Stomach (tissue), 9 donors: ENCODE measurements around the gene PPP1R14B. TPM values are rescaled to one million over a fixed set of nuclear protein-coding genes. Genes with fewer than 3 reads are reported as not detected.

Experiments
- DNase-seq, 2 donors: peaks; one replicate each; pipeline versions ENCODE4 v3.0.0 to v3.0.0-alpha.2; 2013 to 2019
- H3K27ac ChIP-seq, 5 donors: fragments of 200-600 bp in 4 of 5; sonication (generic) in 4 of 5; one replicate each; pipeline ENCODE4 v1.5.1; 2013 to 2019; ENCODE audit warnings: mild to moderate bottlenecking in 1 of 5, moderate library complexity in 1 of 5
- H3K27me3 ChIP-seq, 3 donors: fragments of 200-600 bp; sonication (generic); one replicate each; pipeline ENCODE4 v1.5.1; 2017 to 2019; ENCODE audit warnings: mixed run types in 1 of 3
- H3K36me3 ChIP-seq, 4 donors: fragments of 200-600 bp; sonication (generic); 1 replicate in 3 of 4; 2 replicates in 1 of 4; pipeline ENCODE4 v1.5.1; 2016 to 2019
- H3K4me1 ChIP-seq, 4 donors: fragments of 200-600 bp; sonication (generic); one replicate each; pipeline ENCODE4 v1.5.1; 2016 to 2019
- H3K4me3 ChIP-seq, 4 donors: fragments of 200-600 bp; sonication (generic) in 3 of 4; one replicate each; pipeline ENCODE4 v1.5.1; 2016 to 2019; ENCODE audit warnings: mild to moderate bottlenecking in 1 of 4
- H3K9me3 ChIP-seq, 4 donors: fragments of 200-600 bp; sonication (generic); one replicate each; pipeline ENCODE4 v1.5.1; 2016 to 2019
- CTCF ChIP-seq, 7 experiments: fragments of 450-650 bp in 4 of 7; fragments of 200-600 bp in 3 of 7; sonication (generic) in 3 of 7; IDR thresholded peaks; one replicate each; pipeline ENCODE4 v1.5.1; 2016 to 2019; ENCODE audit warnings: antibody characterized with exemption in 7 of 7, control low read depth in 2 of 7, mild to moderate bottlenecking in 1 of 7
- EP300 ChIP-seq: sonication (generic); formaldehyde crosslinking; IDR thresholded peaks from one replicate; pipeline ENCODE4 v1.6.1; 2017; ENCODE audit warnings: antibody characterized with exemption
- POLR2A ChIP-seq, 4 donors: fragments of 450-650 bp; IDR thresholded peaks; one replicate each; pipeline ENCODE4 v1.6.1; 2016; ENCODE audit warnings: antibody characterized with exemption in 4 of 4, control low read depth in 2 of 4, mild to moderate bottlenecking in 1 of 4, moderate library complexity in 1 of 4
- POLR2AphosphoS5 ChIP-seq, 3 donors: sonication (generic); formaldehyde crosslinking; IDR thresholded peaks; one replicate each; pipeline ENCODE4 v1.6.1; 2016; ENCODE audit warnings: antibody characterized with exemption in 3 of 3
- WGBS, 5 donors: extraction: QIAGEN DNeasy Blood & Tissue Kit in 3 of 5; methylation state at CpG; one replicate each; pipeline versions ENCODE4 v1.1.5 to v1.1.7; 2013 to 2018; 5-methylcytosine and 5-hydroxymethylcytosine counted together
- intact Hi-C: fragments of 100-400 bp; cut with DNase I; formaldehyde crosslinking; loops from one replicate; pipeline ENCODE4 v1.15.1; 2023; ENCODE audit warnings: low total_unique reads
- polyA plus RNA-seq, 3 donors: library from polyadenylated mRNA; stranded (reverse); fragments of 200-250 nt; gene quantifications; one replicate each; pipeline ENCODE4 v1.2.3, GENCODE V29; 2013
- total RNA-seq, 5 donors: library from RNA; depleted of rRNA; stranded (reverse); fragments of >200 nt; gene quantifications; one replicate each; pipeline versions ENCODE4 v1.1.0 to v1.2.3, GENCODE V29; 2014 to 2016
- donor health status: healthy with polysubstance abuse.
- donor health status: Bipolar disorder and iron deficiency.
- donor health status: healthy.

PPP1R14B gene
- total and polyA plus RNA-seq, 8 donors = 39.3 to 234 (median 77.6) TPM

GRCh38 chr11:64235437-64236161, 11.1 kb downstream of the PPP1R14B start:
- peaks cover 16 to 30% (median 21%) of the 10 kb centered on the region in 4 donors for H3K36me3 ChIP-seq
- intact Hi-C loops = no loop called here
- H3K4me1 ChIP-seq = peaks cover 64 to 93% (median 91%) of the 10 kb centered on the region in 4 donors
- H3K27me3 ChIP-seq = no peaks in the 10 kb centered on the region
- no peak for TF ChIP-seq POLR2AphosphoS5 (IDR thresholded peaks at IDR 0.05)
- no peak for TF ChIP-seq POLR2A (IDR thresholded peaks at IDR 0.05)
- TF ChIP-seq CTCF (IDR thresholded peaks at IDR 0.05) = no peak
- no peak for TF ChIP-seq EP300
- H3K9me3 ChIP-seq = no peaks in the 10 kb centered on the region
- H3K4me3 ChIP-seq = peak overlapping the region; percentile 75 to 88 (median 83)
- WGBS, 5 donors = 60 to 77% (median 71%) methylated on average over 10 to 12 of the region's 12 CpGs
- peak overlapping the region; percentile 83 to 92 (median 91) for H3K27ac ChIP-seq
- DNase-seq = no peak

GRCh38 chr11:64234647-64235379, 11.9 kb downstream of the PPP1R14B start:
- intact Hi-C loops = no loop called here
- Histone ChIP-seq H3K4me1 (peaks cover 58 to 88% (median 85%) of the 10 kb centered on the region in 4 donors), H3K36me3 (peaks cover 16 to 30% (median 21%) of the 10 kb centered on the region in 4 donors), H3K27ac (peak overlapping the region; percentile 83 to 92 (median 91)), H3K9me3 (no peaks in the 10 kb centered on the region), H3K4me3 (peak overlapping the region; percentile 75 to 88 (median 83)), H3K27me3 (no peaks in the 10 kb centered on the region)
- DNase-seq = peak; percentile 60 to 86
- WGBS, 5 donors = 1 to 17% (median 2%) methylated on average over 1 to 80 of the region's 80 CpGs
- TF ChIP-seq POLR2A (IDR thresholded peaks at IDR 0.05) (no peak), EP300 (no peak), POLR2AphosphoS5 (IDR thresholded peaks at IDR 0.05) (peak in 1 of 3 donors; percentile 41), CTCF (IDR thresholded peaks at IDR 0.05) (no peak)

- DNase-seq = peak; percentile 81 to 90
- peak within 1 kb of the TSS; percentile 75 to 88 (median 83) for H3K4me3 ChIP-seq
- peaks cover 59 to 88% (median 85%) of the 10 kb centered on the region in 4 donors for H3K4me1 ChIP-seq
- TF ChIP-seq POLR2AphosphoS5 (IDR thresholded peaks at IDR 0.05) (peak in 2 of 3 donors; percentile 48 to 64), CTCF (IDR thresholded peaks at IDR 0.05) (no peak), POLR2A (IDR thresholded peaks at IDR 0.05) (peak in 1 of 4 donors; percentile 8), EP300 (no peak)
- no peaks in the 10 kb centered on the region for H3K27me3 ChIP-seq
- 0 to 12% (median 3%) methylated on average over 2 to 55 of the region's 62 CpGs for WGBS, 5 donors
- H3K9me3 ChIP-seq = no peaks in the 10 kb centered on the region
- intact Hi-C loops = no loop called here
- peaks cover 15 to 26% (median 20%) of the 10 kb centered on the region in 4 donors for H3K36me3 ChIP-seq
- peak within 1 kb of the TSS; percentile 83 to 92 (median 91) for H3K27ac ChIP-seq
Observed at GRCh38 chr11:64233913-64234586, 12.7 kb downstream of the PPP1R14B start, which contains the start of gene VEGFB. TSS of gene VEGFB (plus strand) at chr11:64234584. CDS start at chr11:64234834, 250 bp downstream.

- no peak overlapping the region for H3K4me3 ChIP-seq
- WGBS, 5 donors = 75 to 86% (median 85%) methylated on average over 8 of the region's 8 CpGs
- TF ChIP-seq POLR2A (IDR thresholded peaks at IDR 0.05) (no peak), CTCF (IDR thresholded peaks at IDR 0.05) (no peak), EP300 (no peak), POLR2AphosphoS5 (IDR thresholded peaks at IDR 0.05) (no peak)
- intact Hi-C loops = no loop called here
- H3K27ac ChIP-seq = peak overlapping the region in 2 of 5 donors; percentile 26 to 94
- H3K27me3 ChIP-seq = no peaks in the 10 kb centered on the region
- peaks cover 51 to 88% (median 83%) of the 10 kb centered on the region in 4 donors for H3K4me1 ChIP-seq
- H3K36me3 ChIP-seq = peaks cover 5 to 15% (median 9%) of the 10 kb centered on the region in 4 donors
- no peaks in the 10 kb centered on the region for H3K9me3 ChIP-seq
- no peak for DNase-seq
Observed at GRCh38 chr11:64232967-64233315, 13.8 kb downstream of the PPP1R14B start.
